CD14-positive monocyte (primary cell): ENCODE data around the gene SLIT1. TPM values are rescaled to one million over a fixed set of nuclear protein-coding genes. Genes with fewer than 3 reads are reported as not detected.

Experiments
- DNase-seq, 3 donors: peaks; one replicate each; pipeline ENCODE4 v3.0.0-alpha.2; 2011 to 2022
- H2AFZ ChIP-seq: 2 replicates; pipeline ENCODE4 v1.6.0; 2012; ENCODE audit warnings: mild to moderate bottlenecking, low read depth, low read length, inconsistent platforms; ENCODE audit not compliant: insufficient read depth, poor library complexity, severe bottlenecking
- H3K27ac ChIP-seq, 2 donors: 1 replicate in 1 of 2; 2 replicates in 1 of 2; pipeline ENCODE4 v1.5.1; 2012 to 2013; ENCODE audit warnings: low read length in 2 of 2, control low read depth in 1 of 2, inconsistent platforms in 1 of 2, low read depth in 1 of 2, mild to moderate bottlenecking in 1 of 2
- H3K27me3 ChIP-seq, 2 donors: one replicate each; pipeline versions ENCODE4 v1.6.0 to v1.6.1; 2011 to 2013; ENCODE audit warnings: low read length in 2 of 2; ENCODE audit not compliant: control insufficient read depth in 2 of 2, insufficient read depth in 2 of 2
- H3K36me3 ChIP-seq, 2 donors: replicated peaks in 1 of 2; 1 replicate in 1 of 2; 2 replicates in 1 of 2; pipeline versions ENCODE4 v1.5.1 to v1.6.1; 2012 to 2013; ENCODE audit warnings: low read length in 2 of 2, control low read depth in 1 of 2, inconsistent platforms in 1 of 2, mild to moderate bottlenecking in 1 of 2; ENCODE audit not compliant: insufficient read depth in 2 of 2, control insufficient read depth in 1 of 2
- H3K4me1 ChIP-seq, 2 donors: 1 replicate in 1 of 2; 2 replicates in 1 of 2; pipeline versions ENCODE4 v1.5.1 to v1.6.1; 2012 to 2013; ENCODE audit warnings: low read length in 2 of 2, control low read depth in 1 of 2, inconsistent platforms in 1 of 2, mild to moderate bottlenecking in 1 of 2, moderate library complexity in 1 of 2; ENCODE audit not compliant: insufficient read depth in 2 of 2, control insufficient read depth in 1 of 2
- H3K4me2 ChIP-seq: replicated peaks from 2 replicates; pipeline ENCODE3; 2012; ENCODE audit warnings: low read length, moderate library complexity, mild to moderate bottlenecking; ENCODE audit not compliant: poor library complexity, severe bottlenecking; ENCODE audit errors: extremely low read depth
- H3K4me3 ChIP-seq, 3 experiments: fragments of 200-600 bp in 1 of 3; sonication (generic) in 1 of 3; replicated peaks in 1 of 3; 1 replicate in 2 of 3; 2 replicates in 1 of 3; pipeline ENCODE4 v1.5.1; 2011 to 2013; ENCODE audit warnings: low read length in 3 of 3, mild to moderate bottlenecking in 3 of 3, control low read depth in 2 of 3, low read depth in 2 of 3, inconsistent platforms in 1 of 3, moderate library complexity in 1 of 3
- H3K79me2 ChIP-seq: 2 replicates; pipeline ENCODE4 v1.6.0; 2012; ENCODE audit warnings: mild to moderate bottlenecking, control low read depth, inconsistent platforms, low read length, moderate library complexity; ENCODE audit not compliant: insufficient read depth
- H3K9ac ChIP-seq: 2 replicates; pipeline ENCODE4 v1.6.0; 2017; ENCODE audit warnings: low read length, mild to moderate bottlenecking; ENCODE audit not compliant: insufficient read depth, poor library complexity, severe bottlenecking
- H3K9me3 ChIP-seq, 2 donors: replicated peaks in 1 of 2; 1 replicate in 1 of 2; 2 replicates in 1 of 2; pipeline versions ENCODE4 v1.5.1 to v1.6.1; 2012 to 2013; ENCODE audit warnings: low read length in 2 of 2, control low read depth in 1 of 2; ENCODE audit not compliant: control insufficient read depth in 1 of 2, insufficient read depth in 1 of 2
- H4K20me1 ChIP-seq: 2 replicates; pipeline ENCODE4 v1.6.0; 2012; ENCODE audit warnings: mild to moderate bottlenecking, low read length, control low read depth, moderate library complexity; ENCODE audit not compliant: insufficient read depth
- H3K27ac Mint-ChIP-seq, 7 donors: one replicate each; pipeline ENCODE4 v1.8.0; 2020; ENCODE audit warnings: mild to moderate bottlenecking in 7 of 7, mixed read lengths in 7 of 7, moderate library complexity in 6 of 7, inconsistent platforms in 2 of 7
- H3K27me3 Mint-ChIP-seq, 3 donors: one replicate each; pipeline ENCODE4 v1.8.0; 2021 to 2022; ENCODE audit warnings: low read depth in 3 of 3, mild to moderate bottlenecking in 3 of 3, mixed read lengths in 3 of 3, moderate library complexity in 3 of 3, inconsistent platforms in 1 of 3
- H3K36me3 Mint-ChIP-seq, 2 donors: one replicate each; pipeline ENCODE4 v1.8.0; 2020; ENCODE audit warnings: mixed read lengths in 2 of 2, inconsistent platforms in 1 of 2, mild to moderate bottlenecking in 1 of 2
- H3K4me1 Mint-ChIP-seq: one replicate; pipeline ENCODE4 v1.8.0; 2020; ENCODE audit warnings: mild to moderate bottlenecking, mixed read lengths
- H3K4me3 Mint-ChIP-seq, 2 donors: one replicate each; pipeline ENCODE4 v1.8.0; 2020; ENCODE audit warnings: mild to moderate bottlenecking in 2 of 2, mixed read lengths in 2 of 2, moderate library complexity in 1 of 2
- H3K9me3 Mint-ChIP-seq, 7 donors: one replicate each; pipeline ENCODE4 v1.8.0; 2020 to 2022; ENCODE audit warnings: mixed read lengths in 7 of 7, mild to moderate bottlenecking in 6 of 7, moderate library complexity in 6 of 7, inconsistent platforms in 2 of 7
- CTCF ChIP-seq: fragments of 200-600 bp; IDR thresholded peaks from one replicate; pipeline ENCODE4 v1.8.0; 2022; ENCODE audit warnings: antibody characterized with exemption, mild to moderate bottlenecking
- WGBS: methylation state at CpG from one replicate; pipeline ENCODE4 v1.1.5; 2013; ENCODE audit warnings: missing lambda C conversion rate; ENCODE audit not compliant: insufficient coverage; 5-methylcytosine and 5-hydroxymethylcytosine counted together
- intact Hi-C, 2 donors: fragments of 100-400 bp; cut with micrococcal nuclease; formaldehyde crosslinking; loops; one replicate each; pipeline versions ENCODE4 v1.15.0 to v1.15.1; 2023
- polyA plus RNA-seq, 3 donors: library from polyadenylated mRNA; depleted of rRNA in 1 of 3; unstranded in 2 of 3; stranded (reverse) in 1 of 3; fragments of 300-500 nt in 2 of 3; fragments of >200 nt in 1 of 3; fragmentation: Illumina TruSeq in 2 of 3; gene quantifications; 1 replicate in 2 of 3; 2 replicates in 1 of 3; pipeline ENCODE4 v1.2.3, GENCODE V29; 2012 to 2021

SLIT1 gene
- polyA plus RNA-seq, 3 donors: 0.05 to 0.81 (median 0.16) TPM

DNA sequence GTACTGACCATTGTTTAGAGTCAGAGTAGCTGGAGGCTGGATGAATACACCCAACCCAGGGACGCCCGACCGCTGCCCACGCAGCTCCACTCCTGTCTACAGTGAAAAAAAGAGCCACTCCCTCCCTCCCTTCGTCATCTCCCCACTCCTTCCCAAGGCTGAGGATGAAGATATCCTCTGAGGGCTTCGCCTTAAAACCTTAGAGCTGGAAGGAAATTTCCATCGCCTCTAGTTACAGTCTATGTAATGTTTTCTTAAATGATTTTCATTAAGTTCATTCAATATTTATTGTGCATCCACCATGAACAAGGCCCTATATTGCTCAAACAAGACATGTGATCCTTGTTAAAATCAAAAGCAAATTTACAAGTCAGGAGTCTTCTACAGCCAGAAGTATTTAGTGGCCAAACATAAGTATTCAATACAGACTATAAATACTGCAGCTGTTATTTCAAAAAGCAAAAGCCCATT is 11.3 kb upstream of the SLIT1 start:
- no peaks in the 10 kb centered on the region for H3K79me2 ChIP-seq
- Mint-ChIP-seq H3K9me3 (peaks cover 0 to 3% (median 0%) of the 10 kb centered on the region in 7 donors), H3K27ac (no peak overlapping the region), H3K27me3 (peaks cover 38 to 63% (median 41%) of the 10 kb centered on the region in 3 donors), H3K4me3 (peak overlapping the region in 1 of 2 donors; percentile 63), H3K36me3 (peaks cover 0 to 7% of the 10 kb centered on the region in 2 donors), H3K4me1 (peaks cover 18% of the 10 kb centered on the region)
- no peaks in the 10 kb centered on the region for H3K36me3 ChIP-seq
- H3K27me3 ChIP-seq: peaks cover 11 to 41% of the 10 kb centered on the region in 2 donors
- no peak overlapping the region for H3K4me3 ChIP-seq
- H4K20me1 ChIP-seq: no peaks in the 10 kb centered on the region
- no peaks in the 10 kb centered on the region for H3K9me3 ChIP-seq
- no peak for DNase-seq
- no peak for TF ChIP-seq CTCF
- intact Hi-C loops: no loop called here
- no peak overlapping the region for H3K9ac ChIP-seq
- no peak overlapping the region for H3K4me2 ChIP-seq
- no peak overlapping the region for H3K27ac ChIP-seq
- no peak overlapping the region for H2AFZ ChIP-seq
- 100% methylated on average over 1 of the region's 7 CpGs for WGBS
- H3K4me1 ChIP-seq: peaks cover 7 to 10% of the 10 kb centered on the region in 2 donors

DNA sequence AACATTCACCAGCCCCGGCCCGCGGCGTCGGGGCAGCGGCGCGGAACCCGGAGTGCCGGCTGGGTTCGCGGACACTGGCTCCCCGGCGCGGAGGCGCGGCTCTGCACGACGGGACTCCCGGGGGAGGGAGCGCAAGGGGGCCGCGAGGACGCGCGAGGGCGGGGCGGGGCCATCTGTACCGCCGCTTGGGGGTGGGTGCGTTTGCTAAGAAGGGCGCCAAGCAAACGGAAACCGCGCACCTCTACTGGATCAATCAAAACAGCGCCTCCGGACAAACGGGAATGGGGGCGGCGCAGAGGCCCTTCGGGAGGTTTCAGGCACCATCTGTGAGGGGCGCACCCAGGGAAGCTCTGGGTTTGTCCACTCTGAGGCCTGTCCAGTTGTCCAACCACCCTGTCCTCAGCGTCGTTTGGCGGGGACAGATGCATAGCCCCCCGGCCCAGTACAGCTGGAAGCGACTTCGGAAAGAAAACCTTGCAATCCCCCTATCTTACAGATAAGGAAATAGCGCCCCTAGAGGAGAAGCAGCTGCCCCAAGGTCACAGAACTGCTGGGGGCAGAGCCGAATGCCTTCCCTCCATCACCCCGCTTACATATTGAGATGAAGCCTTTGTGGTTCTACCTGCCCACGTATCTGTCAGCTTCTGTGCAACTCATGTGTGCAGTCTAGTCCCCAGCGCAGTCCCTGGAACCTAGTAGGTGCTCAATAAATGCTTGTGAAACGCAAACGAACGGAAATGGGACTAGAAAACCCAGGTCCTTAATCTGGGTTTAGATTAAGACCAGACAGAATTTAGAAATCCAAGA is 10.7 kb upstream of the SLIT1 start:
- peaks cover 7 to 10% of the 10 kb centered on the region in 2 donors for H3K4me1 ChIP-seq
- intact Hi-C loops: no loop called here
- no peaks in the 10 kb centered on the region for H3K9me3 ChIP-seq
- H3K27ac ChIP-seq: no peak overlapping the region
- H3K36me3 Mint-ChIP-seq: peaks cover 0 to 7% of the 10 kb centered on the region in 2 donors
- H3K4me1 Mint-ChIP-seq: peaks cover 18% of the 10 kb centered on the region
- peak overlapping the region; percentile 84 for H3K4me2 ChIP-seq
- H3K27me3 ChIP-seq: peaks cover 11 to 47% of the 10 kb centered on the region in 2 donors
- peak; percentile 32 to 55 (median 50) for DNase-seq
- no peaks in the 10 kb centered on the region for H4K20me1 ChIP-seq
- H3K27me3 Mint-ChIP-seq: peaks cover 38 to 65% (median 45%) of the 10 kb centered on the region in 3 donors
- no peaks in the 10 kb centered on the region for H3K36me3 ChIP-seq
- H3K9me3 Mint-ChIP-seq: peaks cover 0 to 3% (median 0%) of the 10 kb centered on the region in 7 donors
- peak overlapping the region; percentile 79 to 84 for H3K4me3 Mint-ChIP-seq
- H2AFZ ChIP-seq: peak overlapping the region; percentile 80
- H3K79me2 ChIP-seq: no peaks in the 10 kb centered on the region
- H3K9ac ChIP-seq: no peak overlapping the region
- H3K4me3 ChIP-seq: peak overlapping the region; percentile 28 to 75 (median 42)
- no peak overlapping the region for H3K27ac Mint-ChIP-seq
- TF ChIP-seq CTCF: peak; percentile 91
- WGBS: 4% methylated on average over 53 of the region's 56 CpGs
